OCI-LY7 (cell line): Measurements from ENCODE around the gene DNASE1L1.

Experiments used
- EZH2phosphoT487 ChIP-seq: fragments of 200-600 bp; sonication (generic); IDR thresholded peaks from 2 replicates; pipeline ENCODE4 v1.6.1; 2018; ENCODE audit warnings: low read depth, borderline replicate concordance, mild to moderate bottlenecking, mixed run types, antibody characterized with exemption, low read length, moderate library complexity, mixed read lengths
- TF ChIP-seq, protein P1 (sequence below): fragments of 200-600 bp; sonication (generic); conservative IDR thresholded peaks from 2 replicates; pipeline ENCODE4 v1.5.1; 2014; ENCODE audit warnings: mild to moderate bottlenecking, antibody characterized with exemption, low read length, moderate library complexity, mixed read lengths

DNA sequence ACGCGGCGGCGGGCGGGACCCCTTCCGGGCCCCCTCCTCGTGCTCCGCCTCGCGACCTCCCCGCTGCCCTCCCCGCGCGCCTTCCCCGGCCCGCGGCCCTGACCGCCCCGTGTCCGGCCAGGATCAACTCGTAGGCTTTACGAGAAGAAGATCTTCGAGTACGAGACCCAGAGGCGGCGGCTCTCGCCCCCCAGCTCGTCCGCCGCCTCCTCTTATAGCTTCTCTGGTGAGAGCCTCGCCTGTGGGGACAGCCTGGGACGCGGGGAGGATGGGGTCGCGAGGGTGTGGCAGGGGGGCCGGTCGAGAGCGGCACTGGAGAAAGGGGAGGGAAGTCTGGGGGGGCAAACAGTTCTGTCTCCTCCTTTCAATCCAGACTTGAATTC, 29.5 kb downstream of the DNASE1L1 start:
- TF ChIP-seq, protein P1, sequence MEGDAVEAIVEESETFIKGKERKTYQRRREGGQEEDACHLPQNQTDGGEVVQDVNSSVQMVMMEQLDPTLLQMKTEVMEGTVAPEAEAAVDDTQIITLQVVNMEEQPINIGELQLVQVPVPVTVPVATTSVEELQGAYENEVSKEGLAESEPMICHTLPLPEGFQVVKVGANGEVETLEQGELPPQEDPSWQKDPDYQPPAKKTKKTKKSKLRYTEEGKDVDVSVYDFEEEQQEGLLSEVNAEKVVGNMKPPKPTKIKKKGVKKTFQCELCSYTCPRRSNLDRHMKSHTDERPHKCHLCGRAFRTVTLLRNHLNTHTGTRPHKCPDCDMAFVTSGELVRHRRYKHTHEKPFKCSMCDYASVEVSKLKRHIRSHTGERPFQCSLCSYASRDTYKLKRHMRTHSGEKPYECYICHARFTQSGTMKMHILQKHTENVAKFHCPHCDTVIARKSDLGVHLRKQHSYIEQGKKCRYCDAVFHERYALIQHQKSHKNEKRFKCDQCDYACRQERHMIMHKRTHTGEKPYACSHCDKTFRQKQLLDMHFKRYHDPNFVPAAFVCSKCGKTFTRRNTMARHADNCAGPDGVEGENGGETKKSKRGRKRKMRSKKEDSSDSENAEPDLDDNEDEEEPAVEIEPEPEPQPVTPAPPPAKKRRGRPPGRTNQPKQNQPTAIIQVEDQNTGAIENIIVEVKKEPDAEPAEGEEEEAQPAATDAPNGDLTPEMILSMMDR = no peak
- no peak for TF ChIP-seq EZH2phosphoT487
